A549 treated with CpdA at 1 μM for 4 hours (cell line): ENCODE measurements around the gene KAT8. TPM values are rescaled to one million over a fixed set of nuclear protein-coding genes. Genes with fewer than 3 reads are reported as not detected.

Experiments used
- total RNA-seq: library from RNA; stranded (reverse); fragments of 200-300 nt; extraction: Qiagen RNA extraction; gene quantifications from 5 replicates; pipeline ENCODE4 v1.2.3, GENCODE V29; 2022; ENCODE audit warnings: low read depth

KAT8 gene
- 34.5 to 39.9 TPM (median 37.7 TPM) in 5 replicates for total RNA-seq

GRCh38 chr16:31117384-31118222 is at the start of gene KAT8:
Gene KAT8, plus strand, starts transcription at chr16:31117664. Its CDS starts 18 bp downstream, at chr16:31117682.

GRCh38 chr16:31073970-31074813 is 43.3 kb upstream of the KAT8 start, which contains the start of the genes ZNF646 and ZNF668:
Gene ZNF646, plus strand, starts transcription at chr16:31074422. Its CDS starts 1,903 bp downstream, at chr16:31076325.
Gene ZNF668, minus strand, starts transcription at chr16:31074240. Its CDS starts 9,781 bp downstream, at chr16:31064459.

DNA sequence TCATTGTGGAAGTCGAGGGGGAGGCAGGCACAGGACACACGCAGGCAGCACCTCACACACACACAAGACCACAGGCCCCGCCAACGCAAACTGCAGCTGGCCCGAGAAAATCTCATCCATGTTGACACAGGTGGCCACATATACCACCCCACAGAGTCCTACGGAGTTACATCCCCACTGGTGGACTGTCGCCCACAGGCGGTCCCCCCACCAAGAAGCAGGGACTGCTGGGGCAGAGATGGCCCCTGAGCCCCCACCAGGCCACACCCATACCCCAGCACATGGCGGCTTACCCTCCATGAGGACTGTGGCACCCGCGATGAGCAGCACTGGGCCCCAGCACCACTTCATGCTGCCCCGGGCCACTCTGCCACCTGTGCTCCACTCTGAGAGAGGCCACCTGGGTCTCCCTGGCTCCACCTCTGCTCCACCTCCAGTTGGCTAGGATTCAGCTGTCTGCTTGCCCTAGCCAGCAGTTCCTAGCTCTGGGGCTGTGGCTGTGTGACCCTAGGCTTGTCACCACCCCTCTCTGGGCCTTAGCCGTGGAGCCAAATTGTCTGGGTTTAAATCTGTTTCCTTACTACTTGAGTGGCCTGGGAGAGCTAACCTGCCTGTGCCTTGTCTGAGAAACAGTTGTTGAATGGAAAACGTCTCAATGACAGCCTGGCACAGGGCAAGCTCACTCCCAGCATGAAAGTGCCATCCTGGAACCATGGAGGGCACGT is 28.8 kb upstream of the KAT8 start, which contains the start of gene PRSS53:
PRSS53 (minus strand) TSS at position 485 of the 725 bp plus-strand sequence; CDS start at position 351, 134 bp downstream.

DNA sequence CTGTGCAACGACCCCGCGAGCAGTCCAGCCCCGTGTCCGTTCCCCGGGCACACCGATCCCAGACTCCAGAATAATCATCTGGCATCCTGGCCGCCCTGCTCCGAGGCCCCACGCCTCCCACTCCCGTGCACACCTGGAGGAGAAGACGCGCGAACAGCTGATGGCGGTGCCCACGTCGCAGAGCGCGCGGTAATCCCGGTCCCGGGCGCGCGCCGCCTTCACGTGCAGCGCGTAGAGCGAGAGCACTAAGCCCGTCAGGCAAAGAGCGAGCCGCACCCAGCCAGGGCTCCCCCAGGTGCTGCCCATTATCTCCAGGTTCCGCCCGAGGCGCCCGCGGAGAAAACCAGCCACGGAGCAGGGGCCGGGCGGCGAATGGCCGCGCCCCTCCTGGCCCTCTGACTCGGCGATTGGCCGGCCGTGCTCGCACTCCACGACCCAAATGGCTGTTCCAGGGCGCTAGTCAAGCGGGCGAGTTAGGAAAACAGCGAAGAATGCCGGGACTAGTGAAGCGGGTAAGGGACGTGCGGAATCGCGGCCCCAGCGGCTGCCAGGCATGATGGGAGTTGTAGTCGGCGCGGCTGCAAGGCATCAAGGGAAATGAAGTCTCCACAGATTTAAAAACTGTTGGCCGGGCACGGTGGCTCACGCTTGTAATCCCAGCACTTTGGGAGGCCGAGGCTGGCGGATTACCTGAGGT is 22.9 kb upstream of the KAT8 start, which contains the start of gene VKORC1:
VKORC1 (minus strand) TSS at position 374 of the 697 bp plus-strand sequence; CDS start at position 306, 68 bp downstream.

DNA sequence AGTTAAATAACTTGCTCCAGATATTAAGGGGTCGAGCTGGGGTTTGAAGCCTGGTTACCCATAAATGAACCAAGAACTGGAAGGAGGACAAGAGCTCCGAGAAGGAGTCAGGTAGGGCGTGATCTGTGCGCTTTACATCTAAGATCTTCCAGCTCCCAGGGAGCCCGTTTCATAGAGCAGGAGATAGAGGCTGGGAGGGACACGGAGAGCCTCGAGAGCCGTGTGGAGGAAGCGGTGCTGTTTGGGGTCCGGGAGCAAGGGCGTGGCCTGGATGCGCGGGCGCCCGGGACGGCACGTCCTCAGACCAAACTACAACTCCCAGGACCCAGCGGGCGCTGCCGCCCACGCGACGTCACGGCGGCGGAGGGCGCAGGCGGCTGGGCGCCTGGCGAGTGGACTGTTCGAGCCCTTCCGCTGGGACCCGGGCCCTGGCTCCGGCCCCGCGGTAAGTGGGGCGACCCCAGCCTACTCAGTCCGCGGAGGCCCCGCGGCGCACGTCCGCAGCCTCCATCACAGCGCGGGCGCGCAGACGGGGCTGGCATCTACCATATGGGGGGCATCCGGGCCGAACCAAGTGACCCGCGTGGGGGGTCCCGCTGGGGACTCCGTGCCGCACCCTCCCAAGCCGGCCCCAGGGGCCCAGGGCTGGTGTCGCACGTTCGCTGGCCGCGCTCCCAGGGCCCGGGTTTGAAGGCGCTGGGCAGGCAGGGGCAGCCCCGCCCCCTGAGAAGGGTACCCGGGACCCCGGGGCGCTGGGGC is 9.2 kb upstream of the KAT8 start, which contains the start of gene BCKDK:
BCKDK (plus strand) TSS at position 352 of the 759 bp plus-strand sequence. CDS start 838 bp downstream, outside the sequence.

GRCh38 chr16:31135535-31136286 is 18.2 kb downstream of the KAT8 start, which contains the start of gene PRSS8:
Gene PRSS8, minus strand, starts transcription at chr16:31135727. Its CDS starts 229 bp downstream, at chr16:31135498.

GRCh38 chr16:31149894-31150890 is 32.7 kb downstream of the KAT8 start, which contains the start of gene PRSS36:
Gene PRSS36, minus strand, starts transcription at chr16:31150066. Its CDS starts 31 bp downstream, at chr16:31150035.

GRCh38 chr16:31179747-31180459 is 62.4 kb downstream of the KAT8 start, which contains the start of gene FUS:
Gene FUS, plus strand, starts transcription at chr16:31180139. Its CDS starts 76 bp downstream, at chr16:31180215.

Other genes with a start within 250 kb of the KAT8 start
- gene BCL7C, start 223.6 kb upstream of the KAT8 start, total RNA-seq, result 24.3 to 38.7 TPM (median 36.4 TPM) in 5 replicates
- 0.09 to 0.23 TPM (median 0.16 TPM) in 4 of 5 replicates, not detected in the other for gene CTF1, start 221.1 kb upstream of the KAT8 start, total RNA-seq
- gene FBXL19, start 194.1 kb upstream of the KAT8 start, total RNA-seq, result 16.3 to 25.2 TPM (median 21.8 TPM) in 5 replicates
- gene ORAI3, start 168.6 kb upstream of the KAT8 start, total RNA-seq, result 12.1 to 15.0 TPM (median 13.6 TPM) in 5 replicates
- 17.6 to 24.3 TPM (median 21.8 TPM) in 5 replicates for gene SETD1A, start 159.9 kb upstream of the KAT8 start, total RNA-seq
- gene HSD3B7, start 132.5 kb upstream of the KAT8 start, total RNA-seq, result 12.5 to 17.3 TPM (median 14.7 TPM) in 5 replicates
- gene STX1B, start 107.0 kb upstream of the KAT8 start, total RNA-seq, result 1.4 to 2.2 TPM (median 1.7 TPM) in 5 replicates
- gene STX4, start 84.1 kb upstream of the KAT8 start, total RNA-seq, result 62.0 to 77.3 TPM (median 76.2 TPM) in 5 replicates
- 15.6 to 22.1 TPM (median 16.6 TPM) in 5 replicates for gene ZNF668, start 43.4 kb upstream of the KAT8 start, total RNA-seq
- gene ZNF646, start 43.2 kb upstream of the KAT8 start, total RNA-seq, result 9.3 to 11.3 TPM (median 9.8 TPM) in 5 replicates
- gene PRSS53, start 28.7 kb upstream of the KAT8 start, total RNA-seq, result 0.78 to 2.7 TPM (median 1.4 TPM) in 5 replicates
- 93.5 to 141 TPM (median 138 TPM) in 5 replicates for gene VKORC1, start 22.9 kb upstream of the KAT8 start, total RNA-seq
- 35.8 to 51.3 TPM (median 41.7 TPM) in 5 replicates for gene BCKDK, start 9.3 kb upstream of the KAT8 start, total RNA-seq
- 0.21 to 0.33 TPM (median 0.24 TPM) in 5 replicates for gene PRSS8, start 18.1 kb downstream of the KAT8 start, total RNA-seq
- 0.35 to 1.1 TPM (median 0.70 TPM) in 5 replicates for gene PRSS36, start 32.4 kb downstream of the KAT8 start, total RNA-seq
- gene FUS, start 62.5 kb downstream of the KAT8 start, total RNA-seq, result 510 to 596 TPM (median 534 TPM) in 5 replicates
- 24.0 to 44.0 TPM (median 40.3 TPM) in 5 replicates for gene PYCARD, start 85.1 kb downstream of the KAT8 start, total RNA-seq
- 0.01 to 0.16 TPM (median 0.03 TPM) in 4 of 5 replicates, not detected in the other for gene TRIM72, start 96.5 kb downstream of the KAT8 start, total RNA-seq
- gene PYDC1, start 99.5 kb downstream of the KAT8 start, total RNA-seq, result not detected in 5 replicates
- gene ITGAM, start 142.3 kb downstream of the KAT8 start, total RNA-seq, result 2.2 to 3.4 TPM (median 2.8 TPM) in 5 replicates
- gene ITGAX, start 237.5 kb downstream of the KAT8 start, total RNA-seq, result 1.2 to 2.4 TPM (median 1.3 TPM) in 5 replicates